GM19395 (cell line): ENCODE data around the gene IFT122.
"Not testable (repeated sequence)": the region's sequence is repeated elsewhere in the genome, so short reads cannot be mapped to it uniquely, and the experiment has no call there.

Source experiments
- ATAC-seq: cut with Tn5 transposase; IDR thresholded peaks from one replicate; pipeline ENCODE4 v1.9.1; 2021; ENCODE audit warnings: mild to moderate bottlenecking, moderate library complexity; ENCODE audit not compliant: unreplicated experiment

The IFT122 gene

GRCh38 chr3:129494499-129494898 lies 54.5 kb downstream of the IFT122 start:
- ATAC-seq, result not testable (repeated sequence)

DNA sequence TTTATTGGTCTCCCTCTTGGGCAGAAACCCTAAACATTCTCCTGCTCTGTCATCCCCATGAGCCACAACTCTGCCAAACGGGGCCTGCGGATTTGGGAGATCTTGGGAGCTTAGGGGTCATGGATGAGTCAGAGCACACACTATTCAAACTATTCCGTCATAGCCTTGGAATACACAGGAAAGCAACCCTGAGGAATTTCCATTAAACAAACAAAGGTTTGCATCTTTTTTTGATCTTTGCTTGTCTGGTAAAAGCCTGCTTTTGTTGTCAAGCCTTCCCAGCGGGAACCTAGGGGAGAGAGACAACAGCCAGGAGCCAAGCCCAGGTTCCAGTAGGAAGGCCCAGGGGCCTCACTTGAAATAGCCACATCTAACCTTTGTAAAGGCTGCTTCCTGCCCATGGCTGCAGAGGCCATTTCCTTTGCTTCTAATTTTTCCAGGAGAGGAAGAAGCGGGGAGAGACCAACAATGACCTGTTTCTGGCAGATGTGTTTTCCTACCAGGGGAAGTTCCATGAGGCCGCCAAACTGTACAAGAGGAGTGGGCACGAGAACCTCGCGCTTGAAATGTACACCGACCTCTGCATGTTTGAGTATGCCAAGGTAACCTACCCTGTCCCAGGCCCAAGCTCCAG lies 55.1 kb downstream of the IFT122 start:
- ATAC-seq, result not testable (repeated sequence)

GRCh38 chr3:129497876-129498275 lies 57.9 kb downstream of the IFT122 start:
- ATAC-seq, result not testable (repeated sequence)

DNA sequence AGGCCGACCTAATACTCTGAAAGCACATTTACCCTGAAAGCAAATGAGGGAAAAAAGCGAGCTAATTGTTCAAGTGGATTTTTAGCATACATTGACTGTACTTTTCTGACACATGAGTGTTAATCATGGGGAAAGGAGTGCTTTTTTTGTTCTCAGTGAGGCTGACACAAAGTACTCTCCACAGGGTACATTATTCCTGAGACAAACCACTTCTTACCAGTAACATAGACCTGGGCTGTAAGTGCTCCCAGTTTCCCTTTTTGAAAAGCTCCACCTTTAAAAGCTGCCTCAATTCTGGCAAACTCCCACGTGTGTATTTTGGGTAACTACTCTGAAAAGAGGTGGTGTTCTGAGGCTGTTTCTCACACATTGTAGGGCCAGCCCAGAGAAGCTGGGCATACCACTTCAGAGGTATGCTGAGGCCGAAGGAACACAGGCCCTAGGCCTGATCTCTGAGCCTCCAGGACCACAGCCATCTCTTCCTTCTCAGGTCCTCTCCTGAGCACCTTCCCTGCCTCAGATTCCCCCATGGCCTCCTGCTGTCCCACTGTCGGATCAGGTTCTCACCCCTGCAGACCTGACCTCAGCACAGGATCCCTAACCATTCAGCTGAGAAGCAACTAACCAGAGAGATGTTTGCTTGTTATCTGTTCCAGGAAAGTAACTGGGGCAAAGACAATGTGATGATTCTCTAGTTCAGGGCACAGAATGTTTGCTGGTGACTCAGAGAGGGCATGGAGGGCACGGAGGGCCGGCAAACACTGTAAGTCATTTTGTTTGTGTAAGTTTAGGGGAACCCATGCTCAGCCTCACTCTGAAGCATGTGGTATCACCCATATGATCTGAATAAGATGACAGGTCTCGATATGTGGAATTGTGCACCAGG lies 58.8 kb downstream of the IFT122 start:
- not testable (repeated sequence) for ATAC-seq

DNA sequence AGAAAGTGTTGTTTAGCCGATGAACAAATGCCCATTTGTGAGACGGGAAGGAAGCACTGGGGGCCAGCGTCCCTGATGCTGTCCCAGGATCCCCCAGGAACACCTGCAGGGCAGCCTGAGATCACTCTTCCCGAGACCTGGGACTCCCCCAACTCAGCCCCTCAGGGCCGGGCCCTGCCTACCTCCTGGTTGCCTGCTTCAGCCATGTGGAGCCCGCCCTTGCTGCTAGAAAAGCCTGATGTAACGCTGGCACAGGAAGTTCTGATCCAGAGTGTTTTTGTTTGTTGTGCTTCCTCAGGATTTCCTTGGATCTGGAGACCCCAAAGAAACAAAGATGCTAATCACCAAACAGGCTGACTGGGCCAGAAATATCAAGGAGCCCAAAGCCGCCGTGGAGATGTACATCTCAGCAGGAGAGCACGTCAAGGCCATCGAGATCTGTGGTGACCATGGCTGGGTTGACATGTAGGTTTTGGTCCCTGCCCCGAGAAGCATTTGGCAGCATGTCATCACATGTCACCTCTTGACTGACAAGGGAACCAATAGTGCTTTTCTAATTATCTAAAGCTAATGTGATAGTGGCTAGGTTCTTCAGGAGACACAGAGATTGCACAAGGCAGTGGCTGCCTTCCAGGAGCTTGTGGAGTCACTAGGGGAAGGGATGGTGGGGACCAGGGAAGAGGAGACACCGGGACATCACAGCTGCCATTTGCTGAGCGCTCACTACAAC lies 59.7 kb downstream of the IFT122 start:
- not testable (repeated sequence) for ATAC-seq

DNA sequence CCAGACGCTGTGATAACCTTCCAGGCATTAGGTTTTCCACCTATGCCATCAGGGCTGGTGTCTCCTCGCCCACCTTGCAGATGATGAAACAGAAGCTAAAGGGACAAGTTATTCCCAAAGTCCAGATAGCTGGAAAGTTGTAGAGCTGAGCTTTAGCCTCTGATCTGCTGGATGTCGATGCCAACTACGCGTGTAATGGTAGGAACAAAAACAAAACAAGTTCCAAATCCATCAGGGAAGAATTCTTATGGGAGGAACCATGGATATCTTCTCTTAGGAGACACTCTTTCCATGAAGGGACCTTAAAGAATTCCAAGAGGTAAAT lies 60.3 kb downstream of the IFT122 start:
- ATAC-seq, result no peak

DNA sequence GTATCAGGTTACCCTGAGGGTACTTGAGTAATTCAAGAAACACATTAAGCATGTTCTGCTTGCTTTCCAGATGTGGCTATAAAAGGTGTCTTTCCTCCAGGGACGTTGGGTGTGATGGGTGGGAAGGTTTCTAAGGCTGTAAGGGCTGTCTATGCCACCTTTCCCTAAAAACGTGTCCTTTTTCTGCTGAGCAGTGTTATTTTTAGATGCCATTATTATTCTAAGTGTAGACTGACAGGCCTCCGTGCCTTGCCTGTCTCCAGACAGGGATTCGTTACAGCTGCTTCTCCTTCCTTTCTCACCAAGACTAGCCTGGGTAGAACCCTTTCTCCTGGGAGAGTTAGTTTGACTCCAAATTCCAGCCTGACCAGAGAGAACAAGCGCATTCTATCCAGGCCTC lies 61.6 kb downstream of the IFT122 start:
- ATAC-seq, result no peak

GRCh38 chr3:129502641-129503408 lies 62.8 kb downstream of the IFT122 start:
- ATAC-seq, result no peak

DNA sequence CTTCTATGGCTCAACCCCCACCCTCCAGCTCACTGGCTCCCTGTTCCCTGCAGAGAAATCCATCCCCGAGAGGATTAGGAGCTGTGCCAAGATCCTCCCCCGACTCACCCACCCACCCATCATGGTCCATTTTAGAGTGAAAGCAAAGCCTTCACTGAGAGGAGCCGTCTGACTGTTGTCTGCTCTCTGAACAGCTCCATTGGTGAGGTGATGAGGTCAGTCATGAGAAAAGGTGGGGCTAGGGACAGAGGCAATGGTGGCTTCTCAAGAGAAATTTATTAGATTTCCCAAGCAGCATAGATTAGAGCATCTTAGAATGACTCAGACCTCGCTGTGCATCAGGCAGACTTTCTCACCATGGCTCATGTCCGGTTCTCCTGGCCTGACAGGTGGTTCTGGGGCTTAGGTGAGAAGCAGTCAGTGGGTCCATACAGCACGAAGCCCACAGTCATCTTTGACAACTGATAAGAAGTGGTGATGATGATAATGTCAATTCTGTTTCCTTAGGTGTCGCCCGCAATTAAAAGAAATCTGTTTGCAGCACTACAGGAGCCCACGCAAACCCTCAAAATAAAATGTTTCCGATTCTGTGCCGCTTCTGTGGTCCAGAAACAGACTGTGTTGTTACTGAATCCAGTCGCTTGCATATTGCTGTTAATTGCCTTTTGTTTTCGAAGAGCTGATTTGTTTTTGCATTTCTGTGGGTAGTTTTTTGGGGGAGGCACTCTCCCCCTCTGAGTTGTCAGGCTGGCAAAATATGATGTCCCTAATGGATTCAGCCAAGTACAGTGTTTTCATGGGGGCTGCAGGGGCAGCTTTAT lies 63.7 kb downstream of the IFT122 start:
- ATAC-seq, result no peak

- no peak for ATAC-seq
Observed at GRCh38 chr3:129504471-129505100, 64.6 kb downstream of the IFT122 start.

- ATAC-seq, result no peak
Observed at GRCh38 chr3:129505341-129505740, 65.3 kb downstream of the IFT122 start.

DNA sequence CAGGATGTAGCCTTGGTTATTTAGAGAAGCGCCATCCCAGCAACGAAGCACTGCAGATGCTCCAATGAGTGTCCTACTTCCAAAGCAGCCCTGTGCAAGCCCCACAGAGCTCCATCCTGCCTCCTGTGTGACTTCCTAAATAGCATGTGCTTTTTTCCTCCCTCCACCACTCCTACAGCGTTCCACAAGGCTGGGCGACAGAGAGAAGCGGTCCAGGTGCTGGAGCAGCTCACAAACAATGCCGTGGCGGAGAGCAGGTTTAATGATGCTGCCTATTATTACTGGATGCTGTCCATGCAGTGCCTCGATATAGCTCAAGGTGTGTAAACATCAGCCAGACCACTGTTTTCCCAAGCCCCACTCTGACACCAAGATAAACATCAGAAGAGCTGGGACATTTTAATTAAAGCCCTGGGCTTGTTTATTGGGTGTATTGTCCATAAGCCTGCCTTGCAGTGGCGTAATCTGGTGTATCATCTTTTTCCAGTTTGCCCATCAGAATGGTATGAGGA lies 66.3 kb downstream of the IFT122 start:
- ATAC-seq, result no peak

DNA sequence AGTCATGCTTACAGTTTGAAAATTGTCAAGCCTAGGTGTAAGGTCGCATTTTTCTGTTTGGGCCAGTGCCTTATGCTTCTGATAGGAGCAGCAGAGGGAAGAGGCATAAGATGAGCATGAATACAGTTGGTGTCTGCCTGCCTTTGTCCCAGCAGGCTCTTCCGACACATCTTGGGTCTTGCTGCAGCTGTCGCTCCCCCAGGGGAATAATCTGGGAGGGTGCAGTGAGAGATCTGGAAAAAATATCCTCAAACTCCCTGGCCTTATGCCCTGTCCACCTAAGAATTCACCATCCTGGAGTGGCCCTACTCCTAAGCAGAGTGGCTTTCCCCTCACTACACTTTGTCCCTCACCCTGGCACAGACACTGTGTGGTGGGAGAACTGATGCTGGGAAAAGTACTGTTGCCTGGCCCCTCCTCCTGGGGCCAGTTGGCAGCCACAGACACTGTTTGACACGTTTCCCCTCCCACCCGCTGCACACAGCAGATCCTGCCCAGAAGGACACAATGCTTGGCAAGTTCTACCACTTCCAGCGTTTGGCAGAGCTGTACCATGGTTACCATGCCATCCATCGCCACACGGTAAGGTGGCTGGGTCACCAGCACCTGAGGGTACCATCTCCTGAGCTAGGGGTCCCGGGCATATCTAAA lies 67.3 kb downstream of the IFT122 start:
- ATAC-seq, result no peak

GRCh38 chr3:129512595-129512994 lies 72.6 kb downstream of the IFT122 start:
- ATAC-seq, result no peak

GRCh38 chr3:129513705-129514104 lies 73.7 kb downstream of the IFT122 start:
- no peak for ATAC-seq

GRCh38 chr3:129514110-129514509 lies 74.1 kb downstream of the IFT122 start:
- ATAC-seq, result no peak

- no peak for ATAC-seq
Observed at GRCh38 chr3:129514563-129514962, 74.5 kb downstream of the IFT122 start.

GRCh38 chr3:129515108-129515820 lies 75.2 kb downstream of the IFT122 start:
- not testable (repeated sequence) for ATAC-seq
